HG03521 (cell line): ENCODE results near the gene BBIP1.

Source experiments
- ATAC-seq: cut with Tn5 transposase; IDR thresholded peaks from one replicate; pipeline ENCODE4 v1.9.1; 2021; ENCODE audit warnings: mild to moderate bottlenecking, moderate library complexity; ENCODE audit not compliant: unreplicated experiment

BBIP1 gene

DNA sequence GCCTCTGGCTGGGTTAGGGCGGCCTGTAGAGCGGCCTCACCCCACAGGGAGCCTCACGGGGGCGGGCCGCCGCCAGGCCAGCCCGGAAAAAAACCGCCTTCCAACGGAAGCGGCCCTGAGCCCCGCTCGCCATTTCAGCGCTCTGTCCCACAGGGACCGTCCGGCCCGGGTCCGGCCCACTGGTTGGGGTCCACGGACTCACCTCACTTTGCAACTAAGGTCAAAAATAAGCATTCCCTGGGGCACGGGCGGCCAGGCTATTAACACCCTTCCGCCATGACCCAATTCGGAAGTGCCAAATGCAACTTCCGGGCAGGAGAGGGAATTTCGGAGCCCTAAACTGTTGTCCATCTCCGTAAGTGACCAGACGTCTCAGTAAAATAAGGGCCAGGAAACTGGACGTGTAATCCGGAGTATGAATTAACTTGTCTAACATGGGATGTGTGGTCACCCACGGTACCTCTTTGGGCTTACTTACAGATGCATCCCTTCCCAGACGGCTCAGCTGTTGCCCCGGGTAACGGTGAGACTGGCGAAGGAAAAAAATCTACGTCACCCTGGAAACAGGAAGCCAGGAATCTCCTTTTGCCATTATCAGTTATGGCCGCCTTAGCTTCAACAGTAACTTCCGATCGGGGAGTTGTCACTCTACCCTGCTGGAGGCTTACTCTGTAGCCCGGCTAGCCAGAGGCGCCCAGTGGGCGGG, at the start of gene BBIP1:
BBIP1 (minus strand) TSS at position 538 of the 706 bp plus-strand sequence. CDS start 1,023 bp downstream, outside the sequence.
- ATAC-seq = peak; percentile 84

- no peak for ATAC-seq
Measured at GRCh38 chr10:110967645-110968044, 48.7 kb upstream of the BBIP1 start.

DNA sequence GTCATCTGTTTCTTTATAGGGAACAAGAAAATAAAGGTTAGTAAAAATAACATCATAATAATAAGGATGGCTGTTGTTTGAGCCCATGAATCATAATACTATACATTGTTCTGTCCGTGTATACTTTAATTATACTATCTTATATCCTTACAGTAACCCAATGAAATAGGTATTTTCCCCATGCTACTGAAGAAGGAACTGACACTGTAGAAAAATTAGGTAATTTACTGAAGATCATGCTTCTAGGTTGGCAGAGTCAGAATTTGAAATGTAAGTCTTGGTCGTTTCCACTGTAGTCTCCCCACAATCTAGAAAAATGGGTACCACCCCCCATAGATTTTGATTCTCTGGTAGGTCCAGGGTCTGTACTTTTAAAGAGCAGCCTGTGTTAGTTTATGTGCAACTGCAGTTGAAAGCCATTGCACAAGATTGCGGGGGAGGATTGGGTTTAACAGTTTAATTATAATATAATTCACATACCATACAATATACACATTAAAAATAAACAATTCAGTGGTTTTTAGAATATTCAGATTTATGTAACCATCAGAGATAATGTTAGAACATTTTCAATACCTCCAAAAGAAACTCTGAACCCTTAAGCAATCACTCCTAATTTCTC, 48.1 kb upstream of the BBIP1 start:
- ATAC-seq = no peak

DNA sequence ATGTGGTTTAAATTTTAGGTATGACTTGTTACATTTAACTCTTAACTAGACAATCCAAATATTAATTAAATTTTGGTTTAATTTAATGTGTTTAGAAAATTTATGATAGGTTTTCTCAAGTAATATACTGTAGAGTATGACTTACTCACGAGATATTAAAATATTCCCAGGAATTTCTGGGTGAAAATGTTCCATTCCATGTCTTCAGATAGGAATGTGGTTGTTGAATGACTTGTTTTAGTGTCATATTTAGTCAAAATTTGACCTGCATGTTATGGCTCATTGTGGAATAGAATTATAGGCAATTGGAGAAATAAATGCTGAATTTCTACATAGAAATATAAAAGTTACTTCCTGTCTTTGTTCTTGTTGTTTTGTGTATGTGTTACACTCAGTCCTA, 47.2 kb upstream of the BBIP1 start:
- ATAC-seq = no peak

GRCh38 chr10:110965216-110965615, 46.2 kb upstream of the BBIP1 start:
- ATAC-seq = no peak

GRCh38 chr10:110964681-110965080, 45.7 kb upstream of the BBIP1 start:
- ATAC-seq = no peak

DNA sequence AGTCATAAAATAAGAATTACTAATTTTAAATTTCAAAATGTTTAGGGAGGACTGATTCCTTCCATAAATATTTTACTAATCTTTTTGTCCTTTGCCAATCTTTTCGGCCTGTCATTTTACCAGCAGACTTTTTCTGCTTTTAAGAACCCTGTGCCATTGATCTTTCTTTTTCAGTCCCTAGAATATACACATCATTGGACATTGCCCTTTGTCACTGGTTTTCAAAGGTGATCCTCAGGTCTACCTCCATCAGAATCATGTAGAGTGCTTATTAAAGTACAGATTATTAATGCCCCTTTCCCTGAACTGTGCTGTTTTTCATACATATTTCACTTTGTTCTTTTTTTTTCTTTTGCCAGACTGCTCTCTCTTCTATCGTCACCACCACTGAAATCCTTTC, 44.2 kb upstream of the BBIP1 start:
- no peak for ATAC-seq

- ATAC-seq = no peak
Measured at GRCh38 chr10:110962443-110962842, 43.5 kb upstream of the BBIP1 start.

- no peak for ATAC-seq
Measured at GRCh38 chr10:110960333-110960712, 41.3 kb upstream of the BBIP1 start.

- ATAC-seq = no peak
Measured at GRCh38 chr10:110959379-110960332, 40.7 kb upstream of the BBIP1 start.

DNA sequence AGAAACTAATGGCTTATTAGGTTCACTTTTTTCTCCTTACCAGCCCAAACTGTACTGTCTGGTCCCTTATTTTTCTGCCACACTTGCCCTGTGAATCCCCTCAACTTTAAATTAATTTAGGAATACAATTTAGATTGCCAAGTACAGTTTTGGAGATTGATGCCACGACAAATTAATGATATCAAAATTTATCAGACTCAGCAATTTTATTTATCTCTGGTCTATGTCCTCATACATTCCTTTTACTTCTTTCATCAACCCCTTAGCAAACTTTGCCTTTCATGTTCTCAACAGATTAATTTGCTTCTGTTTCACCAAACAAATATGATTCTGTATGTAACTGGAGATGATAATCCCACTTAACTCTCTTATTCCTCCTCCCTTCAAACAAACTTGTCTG, 38.6 kb upstream of the BBIP1 start:
- no peak for ATAC-seq

DNA sequence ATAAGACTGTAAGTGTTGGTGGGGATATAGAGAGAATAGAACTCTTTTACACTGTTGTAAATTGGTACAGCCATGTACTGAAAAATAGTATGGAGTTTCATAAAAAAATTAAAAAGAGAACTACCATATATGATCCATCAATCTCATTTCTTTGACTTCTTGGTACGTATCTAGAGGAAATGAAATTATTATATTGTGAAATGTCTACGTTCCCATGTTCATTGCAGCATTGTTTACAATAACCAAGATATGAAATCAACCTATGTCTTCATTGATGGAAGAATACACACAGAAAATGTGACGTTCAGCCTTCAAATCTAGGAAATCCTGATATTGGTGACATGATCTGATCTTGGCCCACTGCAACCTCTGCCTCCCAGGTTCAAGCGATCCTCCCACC, 32.4 kb upstream of the BBIP1 start:
- no peak for ATAC-seq

DNA sequence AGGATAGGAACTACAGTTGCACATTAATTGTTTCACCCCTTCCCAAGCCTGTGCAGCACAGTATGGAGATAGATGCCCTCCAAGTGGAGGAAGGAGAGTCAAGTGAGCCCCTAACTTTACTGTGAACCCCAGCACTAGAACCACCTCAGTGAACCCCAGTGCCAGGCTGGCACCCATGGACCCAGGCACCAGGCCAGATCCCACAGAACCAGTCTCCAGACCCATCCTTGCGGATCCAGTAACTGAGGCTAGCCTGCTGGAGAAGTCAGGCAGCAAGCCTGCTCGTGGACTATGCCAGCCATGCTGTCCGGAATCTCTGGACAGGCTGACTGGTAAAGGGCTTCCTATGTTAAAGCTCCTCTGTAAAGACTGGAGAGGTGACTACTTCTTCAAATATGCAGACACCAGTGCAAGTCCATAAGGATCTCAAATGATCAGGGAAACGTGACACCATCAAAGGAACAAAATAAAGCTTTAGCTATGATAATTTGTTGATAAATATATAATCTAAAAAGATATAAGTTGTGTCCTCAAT, 28.1 kb upstream of the BBIP1 start:
- ATAC-seq = no peak

DNA sequence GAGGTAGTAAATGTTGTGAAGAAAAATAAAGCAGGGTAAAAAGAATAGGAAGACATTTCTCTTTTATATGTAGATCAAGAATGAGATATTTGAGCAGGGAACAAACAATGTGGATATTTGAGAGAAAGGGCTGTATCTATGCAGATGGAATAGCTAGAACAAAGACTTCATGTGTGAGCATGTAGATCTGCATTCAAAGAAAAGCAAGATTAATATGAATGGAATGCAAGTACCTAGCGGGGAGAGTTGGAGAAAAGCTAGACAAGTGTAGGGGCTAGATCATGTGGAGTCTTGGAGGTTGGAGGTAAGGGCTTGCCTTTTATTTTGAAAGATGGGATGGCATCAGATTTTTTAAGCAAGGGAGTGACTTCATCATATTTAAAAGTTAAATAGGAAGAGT, 27.5 kb upstream of the BBIP1 start:
- no peak for ATAC-seq

DNA sequence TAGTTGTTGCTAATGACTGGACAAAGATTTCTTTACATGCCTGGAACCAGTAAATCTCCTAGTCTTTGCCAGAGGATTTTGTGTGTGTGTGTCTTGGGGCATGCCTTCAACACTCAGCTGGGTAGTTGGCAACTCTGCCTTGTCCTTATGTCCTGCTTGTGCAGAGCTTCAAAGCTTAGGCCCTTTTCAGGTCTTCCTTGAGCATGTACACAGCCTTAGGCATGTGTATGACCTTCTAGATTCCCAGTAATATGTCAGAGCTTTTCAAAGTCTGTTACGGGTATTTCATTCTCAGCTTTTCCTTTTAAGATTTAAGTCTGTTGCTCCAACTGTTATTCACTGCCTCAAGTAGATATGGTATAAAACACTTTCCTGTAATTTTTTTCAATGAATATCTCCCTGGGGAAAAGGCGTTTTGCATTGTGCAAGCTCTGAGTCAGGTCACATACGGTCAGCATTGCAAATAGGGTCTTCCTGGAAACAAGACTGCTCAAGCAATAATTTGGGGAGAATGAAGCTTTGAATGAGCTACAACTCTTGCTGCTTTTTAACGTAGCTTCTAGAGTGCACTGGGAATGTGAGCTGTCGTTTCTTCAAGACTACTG, 25.9 kb upstream of the BBIP1 start:
- ATAC-seq = no peak

DNA sequence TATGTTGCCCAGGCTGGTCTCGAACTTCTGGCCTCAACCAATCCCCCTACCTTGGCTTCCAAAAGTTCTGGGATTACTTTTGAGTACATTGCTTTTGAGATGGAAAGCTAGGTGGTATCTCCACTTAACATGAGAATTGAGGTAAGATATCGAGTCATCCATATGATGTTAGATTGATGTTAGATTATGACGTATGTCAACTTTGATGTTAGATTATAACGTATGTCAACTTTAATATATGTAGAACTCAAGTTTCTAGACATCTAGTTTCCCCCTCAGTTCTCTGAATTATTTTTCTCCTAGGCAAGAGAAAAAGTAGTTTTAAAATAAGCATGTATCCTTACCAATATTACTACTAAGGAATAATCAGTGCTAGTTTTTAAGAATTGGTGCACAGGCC, 20.4 kb upstream of the BBIP1 start:
- ATAC-seq = no peak

DNA sequence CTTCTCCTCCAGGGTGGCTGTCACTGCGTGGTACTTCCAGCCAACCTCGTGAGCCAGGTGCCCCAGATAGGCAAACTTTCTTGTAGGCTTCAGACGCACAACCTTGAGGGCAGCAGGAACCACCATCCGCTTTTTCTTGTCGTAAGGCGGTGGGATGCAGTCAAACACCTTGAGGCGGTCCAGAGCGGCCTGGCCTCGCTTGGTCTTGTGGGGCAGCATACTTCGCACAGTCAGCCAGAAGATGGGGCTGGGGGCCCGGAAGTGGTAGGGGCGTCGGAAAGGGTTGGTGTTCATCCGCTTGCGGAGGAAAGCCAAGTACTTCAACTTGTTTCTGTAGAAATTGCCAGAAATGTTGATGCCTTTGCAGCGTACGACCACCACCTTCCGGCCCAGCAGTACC, 17.8 kb upstream of the BBIP1 start:
- ATAC-seq = no peak

DNA sequence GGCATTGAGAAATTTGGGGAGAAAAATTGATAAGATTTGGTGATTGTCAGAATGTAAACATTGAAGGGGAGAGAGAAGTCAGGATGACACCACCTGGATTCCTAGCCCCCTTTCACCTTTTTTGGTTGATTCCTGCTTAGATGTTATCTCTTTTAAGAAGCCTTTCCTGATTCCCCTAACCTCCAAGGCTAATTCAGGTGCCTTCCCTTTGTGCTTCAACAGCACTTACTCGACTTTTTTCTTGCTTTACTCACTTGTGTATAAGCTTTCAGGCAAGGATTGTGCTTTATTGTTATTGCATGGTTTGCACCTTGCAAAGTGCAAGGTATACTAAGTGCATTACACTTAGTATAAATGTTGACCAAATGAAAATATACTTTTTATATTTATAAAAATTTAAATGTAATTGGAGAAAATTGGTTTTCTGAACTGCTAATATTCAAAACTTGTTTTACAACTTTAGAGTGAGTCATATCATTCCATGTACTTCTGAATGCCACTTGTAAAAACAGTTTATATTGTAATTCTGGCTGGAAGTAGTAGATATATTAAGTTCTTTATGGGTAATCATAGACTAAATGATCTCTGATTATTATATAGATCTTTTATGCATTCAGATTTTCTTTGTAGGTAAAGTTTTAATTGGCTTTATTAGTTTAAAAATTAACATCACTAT, 13.7 kb upstream of the BBIP1 start:
- no peak for ATAC-seq

DNA sequence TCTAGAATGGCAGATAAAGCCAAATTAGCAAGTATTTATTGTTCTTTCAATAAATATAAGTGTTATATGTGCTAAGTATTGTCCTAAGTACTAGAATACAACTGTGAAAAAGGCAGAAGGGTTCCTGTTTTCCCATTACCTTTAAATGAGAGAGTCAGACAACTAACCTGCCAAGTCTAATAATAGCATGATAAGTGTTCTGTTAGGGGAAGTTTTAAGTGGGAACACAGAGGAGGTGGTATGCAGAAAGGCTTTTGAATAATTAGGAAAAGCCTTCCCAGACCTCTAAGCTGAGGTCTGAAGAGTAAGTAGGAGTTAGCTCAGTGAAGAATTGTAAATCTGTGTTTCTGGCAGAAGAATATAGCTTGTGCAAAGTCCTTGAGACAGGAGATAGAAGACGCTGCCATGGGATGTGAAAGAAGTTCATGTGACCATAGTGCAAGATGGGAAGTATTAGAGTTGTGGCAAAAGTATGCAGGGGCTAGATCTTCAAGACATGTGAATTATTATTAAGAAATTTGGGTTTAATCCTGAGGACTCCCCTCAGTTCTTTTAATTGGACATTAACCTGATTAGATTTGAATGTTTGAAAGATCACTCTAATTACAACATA, 12.9 kb upstream of the BBIP1 start:
- ATAC-seq = no peak

DNA sequence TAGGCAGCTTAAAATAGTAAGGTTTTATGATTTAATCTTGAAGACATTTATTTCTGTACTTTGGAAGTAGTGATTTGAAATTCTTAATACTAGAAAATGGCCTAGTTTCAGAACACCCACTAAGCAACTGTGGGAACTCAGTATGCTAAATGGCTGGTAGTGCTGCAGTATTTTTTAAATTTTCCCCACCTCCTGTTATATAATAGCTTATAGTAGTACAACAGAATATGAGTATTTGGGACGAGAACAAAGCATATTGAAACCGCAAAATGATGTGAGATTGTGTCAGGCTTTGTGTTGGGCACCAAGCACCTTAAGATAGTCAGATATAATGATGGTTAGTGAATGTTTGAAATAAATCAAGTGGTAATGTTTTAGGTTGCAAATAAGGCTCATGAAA, 8.5 kb upstream of the BBIP1 start:
- ATAC-seq = no peak
